Stimulated activated effector memory CD8-positive, alpha-beta T cell treated with anti-CD3 and anti-CD28 coated beads, Interleukin-12 subunit alpha, Interleukin-12 subunit beta, amount 100 ng/mL, for 72 hours (primary cell): ENCODE data around the gene FGD3.

Experiments used
- ATAC-seq: fragments of 150-1000 bp; cut with Tn5 transposase; 2 replicates; pipeline ENCODE4 v1.10.0; 2021
- DNase-seq, 2 donors: peaks; one replicate each; pipeline ENCODE4 v3.0.0; 2021 to 2022; ENCODE audit warnings: low spot score in 2 of 2
- H3K27ac Mint-ChIP-seq: one replicate; pipeline ENCODE4 v1.8.0; 2022; ENCODE audit warnings: mild to moderate bottlenecking, mixed read lengths
- H3K36me3 Mint-ChIP-seq: one replicate; pipeline ENCODE4 v1.8.0; 2022; ENCODE audit warnings: mild to moderate bottlenecking, mixed read lengths
- H3K4me1 Mint-ChIP-seq: one replicate; pipeline ENCODE4 v1.8.0; 2022; ENCODE audit warnings: mixed read lengths
- H3K4me3 Mint-ChIP-seq: one replicate; pipeline ENCODE4 v1.8.0; 2022; ENCODE audit warnings: mild to moderate bottlenecking, mixed read lengths
- H3K9me3 Mint-ChIP-seq: one replicate; pipeline ENCODE4 v1.8.0; 2022; ENCODE audit warnings: mixed read lengths

The FGD3 gene

GRCh38 chr9:92948632-92949031 is 1.3 kb downstream of the FGD3 start:
- Mint-ChIP-seq H3K27ac (peak overlapping the region; percentile 83), H3K4me1 (peaks cover 57% of the 10 kb centered on the region), H3K36me3 (peaks cover 5% of the 10 kb centered on the region), H3K9me3 (peaks cover 2% of the 10 kb centered on the region), H3K4me3 (peak overlapping the region; percentile 79)
- no peak for ATAC-seq
- DNase-seq = no peak

DNA sequence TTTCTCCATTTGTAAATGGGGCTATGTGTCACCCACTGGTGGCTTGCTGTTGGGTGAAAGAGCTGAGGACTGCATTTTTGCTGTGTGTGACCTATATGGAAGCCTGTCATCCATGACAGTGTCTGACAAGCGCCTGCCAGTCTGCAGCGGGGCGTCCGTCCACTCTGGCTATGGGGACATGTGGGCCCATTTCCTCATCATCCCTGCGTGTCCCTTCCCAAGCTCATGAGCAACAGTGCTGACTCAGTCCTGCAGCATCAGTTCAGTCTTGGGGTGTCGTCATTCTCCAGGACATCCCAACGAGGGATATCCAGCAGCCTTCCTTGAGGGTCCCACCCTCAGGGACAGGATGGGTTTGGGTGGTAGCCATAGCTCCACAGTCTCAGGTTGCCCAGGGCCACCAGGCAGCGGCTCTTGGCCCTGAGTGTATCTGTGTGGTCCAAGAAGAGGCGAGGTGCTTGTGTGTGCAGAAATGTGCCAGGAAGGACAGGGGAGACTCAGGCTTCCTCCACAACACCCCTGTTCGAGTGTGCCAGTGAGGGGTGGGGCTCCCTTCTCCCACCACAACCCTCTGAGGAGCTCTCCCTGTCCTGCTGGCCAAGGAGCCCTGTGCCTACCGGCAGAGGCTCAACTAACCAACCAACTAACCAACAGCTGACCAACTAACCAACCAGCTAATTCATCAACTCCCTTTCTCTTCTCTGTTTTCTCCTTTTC is 2.1 kb downstream of the FGD3 start:
- Mint-ChIP-seq H3K36me3 (peaks cover 10% of the 10 kb centered on the region), H3K4me1 (peaks cover 65% of the 10 kb centered on the region), H3K9me3 (peaks cover 2% of the 10 kb centered on the region), H3K27ac (peak overlapping the region; percentile 73), H3K4me3 (peak overlapping the region; percentile 79)
- DNase-seq (no peak), ATAC-seq (no peak)

DNA sequence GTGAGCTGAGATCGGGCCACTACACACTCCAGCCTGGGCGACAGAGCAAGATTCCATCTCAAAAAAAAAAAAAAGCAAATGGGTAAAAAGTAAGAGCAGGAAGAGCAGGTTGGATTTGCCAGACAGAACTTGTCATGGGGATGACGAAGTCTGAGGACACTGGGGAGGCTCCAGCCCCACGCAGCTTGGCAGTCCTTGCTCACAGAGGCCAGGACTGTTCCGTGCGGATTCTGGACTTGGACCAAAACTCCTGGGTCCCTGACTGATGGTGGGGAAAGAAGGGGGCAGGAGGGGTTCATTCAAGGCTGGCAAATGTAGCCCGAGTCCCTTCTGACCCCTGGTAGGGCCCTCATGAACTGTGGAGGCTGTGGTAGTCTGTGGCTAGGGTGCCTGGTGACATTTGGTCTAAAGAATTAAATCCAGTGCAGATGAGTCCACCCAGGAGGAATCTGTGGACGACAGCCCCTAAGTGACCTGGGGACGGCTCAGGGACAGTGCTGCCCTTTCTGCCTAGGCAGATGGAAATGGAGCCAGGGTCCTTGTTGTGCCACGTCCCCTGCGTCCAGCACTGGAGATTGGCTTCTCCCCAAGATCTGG is 3.1 kb downstream of the FGD3 start:
- Mint-ChIP-seq H3K36me3 (peaks cover 7% of the 10 kb centered on the region), H3K27ac (peak overlapping the region; percentile 73), H3K4me3 (peak overlapping the region; percentile 79), H3K4me1 (peaks cover 74% of the 10 kb centered on the region), H3K9me3 (peaks cover 2% of the 10 kb centered on the region)
- ATAC-seq (no peak), DNase-seq (no peak)

DNA sequence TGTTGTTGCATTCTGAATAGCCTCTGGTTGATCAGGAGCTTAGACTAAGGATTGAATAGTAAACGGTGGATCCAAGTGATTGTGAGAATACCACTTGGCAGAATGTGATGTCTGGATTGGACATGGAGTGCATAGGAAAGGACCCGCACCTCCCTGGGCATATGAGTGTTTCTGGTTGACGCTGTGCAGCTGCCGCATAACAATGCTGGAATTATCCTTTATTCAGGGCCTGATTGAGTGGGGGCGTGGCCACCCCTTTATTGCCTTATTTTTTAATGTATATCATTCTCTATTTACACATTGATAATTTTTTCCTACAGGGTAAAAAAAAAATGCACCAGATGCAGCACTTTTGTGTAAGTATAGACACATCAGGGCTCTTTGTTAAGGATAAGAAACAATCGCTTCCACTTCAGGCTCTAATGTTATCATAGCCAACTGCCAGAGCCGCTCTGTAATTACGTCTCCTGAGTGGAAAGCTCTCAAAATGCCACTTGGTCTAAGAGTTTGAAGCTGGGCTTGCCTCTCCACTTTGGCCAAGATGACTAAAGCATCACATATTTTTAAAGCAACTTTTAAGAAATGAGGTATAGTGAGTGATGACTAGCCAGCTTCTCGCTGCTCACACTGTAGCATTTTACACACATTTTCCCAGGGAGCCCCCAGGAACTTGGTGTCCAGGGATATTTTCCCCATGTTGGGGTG is 5.7 kb downstream of the FGD3 start:
- H3K27ac Mint-ChIP-seq = peak overlapping the region; percentile 52
- peak overlapping the region; percentile 71 for H3K4me3 Mint-ChIP-seq
- H3K4me1 Mint-ChIP-seq = peaks cover 77% of the 10 kb centered on the region
- DNase-seq (no peak), ATAC-seq (peak; percentile 46)
- no peaks in the 10 kb centered on the region for H3K9me3 Mint-ChIP-seq
- H3K36me3 Mint-ChIP-seq = peaks cover 6% of the 10 kb centered on the region

DNA sequence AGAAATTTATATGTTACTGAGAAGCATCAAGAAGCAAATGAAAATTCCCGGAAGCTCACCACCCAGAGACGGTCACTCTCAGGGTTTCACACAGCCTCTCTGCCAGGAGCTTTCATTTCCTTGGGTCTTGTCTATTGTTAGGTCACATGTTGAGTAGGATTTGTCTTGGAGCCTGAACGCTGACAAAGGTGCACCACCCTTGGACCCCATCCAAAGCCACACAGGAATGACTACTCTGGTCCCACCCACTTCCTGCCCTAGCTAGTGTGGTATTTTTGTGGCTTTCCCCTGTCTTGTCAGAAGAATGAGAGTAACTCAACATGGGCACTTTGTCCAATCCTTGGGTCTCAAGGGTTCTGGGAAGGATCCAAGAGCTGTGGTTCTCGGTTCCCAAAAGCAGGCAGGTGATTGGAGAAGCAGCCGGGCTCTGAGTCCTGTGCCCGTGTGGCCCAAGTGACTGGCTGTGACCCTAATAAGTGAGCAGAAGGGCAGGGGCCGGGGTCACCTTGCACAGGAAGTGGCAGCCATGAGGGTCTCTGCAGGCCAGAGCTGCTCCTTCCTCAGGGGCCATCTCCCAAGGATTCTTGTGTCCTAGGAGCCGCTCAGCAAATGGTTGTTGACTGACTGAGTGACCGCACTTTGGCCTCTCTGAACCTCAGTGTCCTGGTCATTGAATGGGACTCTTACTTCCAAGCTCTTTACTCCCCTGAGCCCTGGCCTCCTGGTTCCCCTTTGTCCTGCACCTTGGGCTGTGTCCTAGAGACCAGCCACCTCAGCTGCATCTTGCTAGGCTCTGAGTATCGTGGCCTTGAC is 6.9 kb downstream of the FGD3 start:
- Mint-ChIP-seq H3K27ac (peak overlapping the region; percentile 93), H3K4me1 (peaks cover 66% of the 10 kb centered on the region), H3K9me3 (no peaks in the 10 kb centered on the region), H3K4me3 (peak overlapping the region; percentile 71), H3K36me3 (peaks cover 6% of the 10 kb centered on the region)
- DNase-seq = peak; percentile 57 to 87
- peak; percentile 94 for ATAC-seq

GRCh38 chr9:92954886-92955285 is 7.6 kb downstream of the FGD3 start:
- peaks cover 66% of the 10 kb centered on the region for H3K4me1 Mint-ChIP-seq
- ATAC-seq (no peak), DNase-seq (no peak)
- H3K36me3 Mint-ChIP-seq = peaks cover 6% of the 10 kb centered on the region
- peak overlapping the region; percentile 93 for H3K27ac Mint-ChIP-seq
- peak overlapping the region; percentile 71 for H3K4me3 Mint-ChIP-seq
- H3K9me3 Mint-ChIP-seq = no peaks in the 10 kb centered on the region

DNA sequence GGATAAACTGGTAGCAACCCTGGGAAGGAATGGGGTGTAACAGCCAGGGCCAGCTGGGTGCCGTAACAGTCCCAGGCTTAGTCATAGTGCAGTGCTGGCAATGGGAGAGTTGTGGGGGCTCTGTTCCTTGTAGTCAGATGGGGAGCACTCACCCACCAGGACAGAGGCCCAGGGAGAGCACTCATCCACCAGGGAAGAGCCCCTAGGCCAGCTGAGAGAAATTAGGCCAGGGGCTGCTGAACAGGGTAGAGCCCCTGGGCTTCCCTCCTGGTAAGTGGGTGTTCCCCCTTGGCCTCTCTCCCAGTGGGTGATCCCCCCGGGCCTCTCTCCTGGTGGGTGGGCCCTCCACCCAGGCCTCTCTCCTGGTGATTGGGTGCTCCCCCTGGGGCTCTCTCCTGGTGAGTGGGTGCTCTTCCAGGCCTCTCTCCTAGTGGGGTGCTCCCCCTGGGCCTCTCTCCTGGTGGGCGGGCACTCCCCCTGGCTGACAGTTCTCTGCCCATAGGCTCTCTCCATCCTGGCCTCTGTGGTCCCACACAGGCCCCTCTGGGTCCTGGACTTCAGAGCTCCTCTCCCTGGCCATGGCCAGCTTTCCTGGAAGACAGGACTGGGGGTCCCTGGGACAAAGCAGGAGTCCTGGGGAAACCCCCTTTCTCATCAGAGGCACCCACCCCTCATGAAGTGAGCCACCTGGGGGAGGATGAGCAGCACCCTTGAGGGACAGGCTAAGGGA is 13.4 kb downstream of the FGD3 start:
- DNase-seq (no peak), ATAC-seq (no peak)
- peaks cover 3% of the 10 kb centered on the region for H3K9me3 Mint-ChIP-seq
- H3K4me1 Mint-ChIP-seq = peaks cover 64% of the 10 kb centered on the region
- H3K27ac Mint-ChIP-seq = peak overlapping the region; percentile 96
- peaks cover 29% of the 10 kb centered on the region for H3K36me3 Mint-ChIP-seq
- H3K4me3 Mint-ChIP-seq = no peak overlapping the region

DNA sequence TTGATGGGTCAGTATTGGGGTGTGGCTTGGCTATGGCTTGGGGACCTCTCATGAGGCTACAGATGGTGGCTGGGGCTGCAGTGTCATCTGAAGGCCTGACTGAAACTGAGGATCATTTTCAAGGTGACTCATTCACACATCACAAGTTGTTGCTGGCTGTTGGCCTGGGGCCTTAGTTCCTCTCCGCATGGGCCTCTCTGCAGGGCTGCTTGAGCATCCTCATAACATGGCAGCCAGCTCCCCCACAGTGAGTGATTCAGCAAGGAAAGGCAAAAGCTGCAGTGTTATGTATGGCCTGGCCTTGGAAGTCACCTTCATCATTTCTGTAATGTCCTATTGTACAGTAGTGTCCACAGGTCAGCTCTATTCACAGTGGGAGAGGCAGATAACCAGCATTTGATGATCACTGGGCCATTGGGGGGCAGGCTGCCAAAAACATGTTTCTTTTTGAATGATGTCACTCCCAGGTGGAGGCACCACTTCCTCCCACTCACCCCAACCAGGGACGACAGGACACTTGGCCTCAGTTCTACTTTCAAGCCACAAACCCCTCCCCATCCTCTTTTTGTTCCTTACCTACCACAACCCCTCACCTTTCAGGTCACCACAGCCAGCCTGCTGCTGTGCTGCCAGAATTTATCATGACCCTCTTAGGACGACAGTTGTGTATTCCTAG is 14.4 kb downstream of the FGD3 start:
- Mint-ChIP-seq H3K4me3 (peak overlapping the region; percentile 33), H3K27ac (peak overlapping the region; percentile 96), H3K36me3 (peaks cover 39% of the 10 kb centered on the region), H3K4me1 (peaks cover 66% of the 10 kb centered on the region), H3K9me3 (peaks cover 3% of the 10 kb centered on the region)
- DNase-seq = no peak
- ATAC-seq = peak; percentile 61

GRCh38 chr9:92962303-92962649 is 15.0 kb downstream of the FGD3 start:
- Mint-ChIP-seq H3K27ac (peak overlapping the region; percentile 96), H3K9me3 (peaks cover 3% of the 10 kb centered on the region), H3K4me3 (peak overlapping the region; percentile 33), H3K4me1 (peaks cover 66% of the 10 kb centered on the region), H3K36me3 (peaks cover 44% of the 10 kb centered on the region)
- DNase-seq (no peak), ATAC-seq (no peak)

- Mint-ChIP-seq H3K27ac (no peak overlapping the region), H3K36me3 (peaks cover 50% of the 10 kb centered on the region), H3K9me3 (peaks cover 3% of the 10 kb centered on the region), H3K4me1 (peaks cover 71% of the 10 kb centered on the region), H3K4me3 (peak overlapping the region; percentile 33)
- DNase-seq (no peak), ATAC-seq (no peak)
Measured at GRCh38 chr9:92962846-92963245, 15.5 kb downstream of the FGD3 start.

DNA sequence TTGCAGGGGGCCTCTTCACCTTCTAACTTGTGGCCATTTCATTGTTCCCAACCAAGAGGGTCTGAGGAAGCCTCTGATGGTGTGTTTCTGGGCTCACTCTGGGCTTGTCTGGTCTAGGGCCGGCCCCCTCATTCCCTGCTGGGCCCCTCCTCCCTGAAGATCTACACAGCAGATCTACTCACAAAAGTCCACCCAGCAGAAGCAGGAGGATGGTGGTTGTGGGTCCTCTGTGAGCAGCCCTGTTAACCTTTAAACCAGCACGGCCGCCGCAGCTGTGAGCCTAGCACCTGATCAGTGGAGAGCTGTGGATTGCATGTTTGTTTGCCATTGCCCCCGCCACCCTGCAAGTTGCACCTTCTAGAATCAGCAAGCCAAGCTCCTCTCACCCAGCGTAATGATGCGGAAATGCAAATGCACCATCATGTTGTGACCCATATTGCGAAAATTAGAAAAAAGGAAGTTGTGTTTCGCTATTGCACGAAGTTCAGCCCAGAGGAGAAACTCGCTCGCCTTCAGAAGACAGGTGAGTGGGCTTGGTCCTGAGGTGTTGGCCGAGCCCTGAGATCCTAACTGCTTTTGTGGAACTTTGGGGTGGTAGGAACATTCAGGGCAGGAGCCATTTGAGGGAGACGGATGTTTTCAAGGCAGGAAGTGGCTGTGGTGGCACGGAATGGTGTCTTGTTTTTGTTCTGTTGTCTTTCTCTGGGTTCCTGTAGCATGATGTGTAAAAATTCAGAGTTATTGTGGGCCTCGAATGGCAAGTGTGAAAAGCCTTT is 16.7 kb downstream of the FGD3 start:
- peaks cover 58% of the 10 kb centered on the region for H3K36me3 Mint-ChIP-seq
- peaks cover 82% of the 10 kb centered on the region for H3K4me1 Mint-ChIP-seq
- H3K27ac Mint-ChIP-seq = peak overlapping the region; percentile 98
- peak; percentile 50 to 89 for DNase-seq
- ATAC-seq = peak; percentile 77
- H3K9me3 Mint-ChIP-seq = peaks cover 3% of the 10 kb centered on the region
- peak overlapping the region; percentile 79 for H3K4me3 Mint-ChIP-seq

DNA sequence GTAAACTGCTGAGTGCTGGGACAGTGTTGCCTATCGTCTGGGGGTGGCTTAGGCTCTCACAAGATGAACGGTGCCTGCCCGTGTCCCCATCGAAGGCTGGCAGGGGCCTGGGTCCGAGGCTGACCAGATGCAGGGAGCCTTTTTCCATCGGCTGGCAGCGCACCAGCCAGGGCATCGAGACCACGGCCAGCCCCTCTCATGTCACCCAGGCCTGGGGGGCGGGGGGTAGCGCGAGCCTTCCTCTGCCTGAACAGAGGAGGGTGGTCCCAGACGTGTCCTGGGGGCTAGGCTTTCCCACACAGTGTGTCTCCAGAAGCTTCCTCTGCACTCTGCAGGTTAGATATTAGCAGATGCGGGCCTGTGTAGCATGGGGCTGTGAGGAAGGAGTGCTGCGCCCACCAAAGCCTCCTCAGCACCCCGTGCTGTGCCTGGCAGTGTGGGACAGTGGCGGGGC is 17.3 kb downstream of the FGD3 start:
- peaks cover 84% of the 10 kb centered on the region for H3K4me1 Mint-ChIP-seq
- peaks cover 63% of the 10 kb centered on the region for H3K36me3 Mint-ChIP-seq
- no peak for DNase-seq
- peak; percentile 9 for ATAC-seq
- H3K9me3 Mint-ChIP-seq = peaks cover 3% of the 10 kb centered on the region
- H3K4me3 Mint-ChIP-seq = peak overlapping the region; percentile 79
- peak overlapping the region; percentile 98 for H3K27ac Mint-ChIP-seq

DNA sequence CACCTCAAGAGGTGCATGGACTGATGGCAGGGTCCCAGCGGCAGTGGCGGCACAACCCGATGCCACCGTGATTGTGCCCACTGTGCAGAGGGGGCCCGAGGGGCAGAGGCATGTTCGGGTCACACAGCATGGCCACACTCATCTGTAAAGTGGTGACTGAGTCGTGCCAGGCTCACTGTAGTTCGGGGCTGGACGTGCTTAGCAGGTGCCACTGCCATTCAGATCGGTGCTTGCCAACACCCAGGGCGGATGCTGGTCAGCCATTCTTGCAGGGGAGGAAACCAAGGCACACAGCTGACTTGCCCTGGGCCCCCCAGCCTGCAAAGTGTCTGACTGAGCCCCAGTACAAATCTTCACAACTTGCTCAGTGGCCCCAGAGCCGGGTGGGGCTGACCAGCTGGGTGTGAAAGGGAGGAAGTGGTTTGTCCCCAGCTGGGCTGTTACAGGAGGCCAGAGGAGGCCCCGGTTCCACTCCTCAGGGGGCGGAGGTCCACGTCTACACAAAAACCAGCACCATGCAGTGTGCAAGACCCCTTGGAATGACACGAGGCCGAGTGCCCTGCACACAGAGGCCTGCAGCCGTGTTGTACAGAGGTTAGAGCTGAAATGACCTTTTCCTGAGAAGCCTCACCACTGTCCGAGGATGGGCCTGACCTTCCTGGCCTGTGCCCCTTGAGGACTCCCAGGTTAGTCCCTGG is 17.9 kb downstream of the FGD3 start:
- ATAC-seq = peak; percentile 47
- Mint-ChIP-seq H3K4me3 (peak overlapping the region; percentile 79), H3K4me1 (peaks cover 84% of the 10 kb centered on the region), H3K36me3 (peaks cover 69% of the 10 kb centered on the region), H3K27ac (peak overlapping the region; percentile 98), H3K9me3 (peaks cover 3% of the 10 kb centered on the region)
- peak in 1 of 2 donors; percentile 73 for DNase-seq
